HG02970 (cell line): Measurements from ENCODE around the gene DDIT3.
A peak's percentile ranks its signal among the peaks of the same experiment; 100 is the strongest.
"Not testable (repeated sequence)": the region's sequence is repeated elsewhere in the genome, so short reads cannot be mapped to it uniquely, and the experiment has no call there.

ENCODE experiments used
- ATAC-seq: cut with Tn5 transposase; IDR thresholded peaks from one replicate; pipeline ENCODE4 v1.9.1; 2021; ENCODE audit warnings: mild to moderate bottlenecking, moderate library complexity, moderate number of reproducible peaks; ENCODE audit not compliant: unreplicated experiment, low FRiP score

Gene DDIT3

DNA sequence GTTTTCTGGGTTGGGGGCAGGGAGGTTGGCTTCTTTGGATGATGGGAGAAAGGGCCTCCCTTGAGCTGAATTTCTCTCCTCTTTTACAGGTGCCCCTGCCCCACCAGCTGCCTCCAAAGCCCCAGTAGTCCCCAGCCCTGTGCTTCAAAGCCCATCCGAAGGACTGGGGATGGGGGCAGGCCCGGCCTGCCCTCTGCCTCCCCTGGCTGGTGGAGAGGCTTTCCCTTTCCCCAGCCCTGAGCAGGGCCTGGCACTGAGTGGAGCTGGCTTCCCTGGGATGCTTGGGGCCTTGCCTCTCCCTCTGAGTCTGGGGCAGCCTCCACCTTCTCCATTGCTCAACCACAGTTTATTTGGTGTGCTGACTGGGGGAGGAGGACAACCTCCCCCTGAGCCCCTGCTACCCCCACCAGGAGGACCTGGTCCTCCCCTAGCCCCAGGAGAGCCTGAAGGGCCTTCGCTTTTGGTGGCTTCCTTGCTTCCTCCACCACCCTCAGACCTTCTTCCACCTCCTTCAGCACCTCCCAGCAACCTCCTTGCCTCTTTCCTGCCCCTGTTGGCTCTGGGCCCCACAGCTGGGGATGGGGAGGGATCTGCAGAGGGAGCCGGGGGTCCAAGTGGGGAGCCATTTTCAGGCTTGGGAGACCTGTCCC lies 6.3 kb upstream of the DDIT3 start:
- ATAC-seq = no peak

DNA sequence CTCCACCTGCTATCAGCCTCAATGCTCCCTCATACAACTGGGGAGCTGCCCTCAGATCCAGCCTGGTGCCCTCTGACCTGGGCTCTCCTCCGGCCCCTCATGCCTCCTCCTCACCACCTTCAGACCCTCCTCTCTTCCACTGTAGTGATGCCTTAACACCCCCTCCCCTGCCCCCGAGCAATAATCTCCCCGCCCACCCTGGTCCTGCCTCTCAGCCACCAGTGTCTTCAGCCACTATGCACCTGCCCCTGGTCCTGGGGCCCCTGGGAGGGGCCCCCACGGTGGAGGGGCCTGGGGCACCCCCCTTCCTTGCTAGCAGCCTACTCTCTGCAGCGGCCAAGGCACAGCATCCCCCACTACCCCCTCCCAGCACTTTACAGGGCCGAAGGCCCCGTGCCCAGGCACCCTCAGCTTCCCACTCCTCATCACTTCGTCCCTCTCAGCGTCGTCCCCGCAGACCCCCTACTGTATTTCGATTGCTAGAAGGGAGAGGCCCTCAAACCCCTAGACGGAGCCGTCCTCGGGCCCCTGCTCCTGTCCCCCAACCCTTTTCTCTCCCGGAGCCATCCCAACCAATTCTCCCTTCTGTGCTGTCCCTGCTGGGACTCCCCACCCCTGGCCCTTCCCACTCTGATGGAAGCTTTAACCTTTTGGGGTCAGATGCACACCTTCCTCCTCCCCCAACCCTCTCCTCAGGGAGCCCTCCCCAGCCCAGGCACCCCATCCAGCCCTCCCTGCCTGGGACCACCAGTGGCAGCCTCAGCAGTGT lies 5.5 kb upstream of the DDIT3 start:
- no peak for ATAC-seq

DNA sequence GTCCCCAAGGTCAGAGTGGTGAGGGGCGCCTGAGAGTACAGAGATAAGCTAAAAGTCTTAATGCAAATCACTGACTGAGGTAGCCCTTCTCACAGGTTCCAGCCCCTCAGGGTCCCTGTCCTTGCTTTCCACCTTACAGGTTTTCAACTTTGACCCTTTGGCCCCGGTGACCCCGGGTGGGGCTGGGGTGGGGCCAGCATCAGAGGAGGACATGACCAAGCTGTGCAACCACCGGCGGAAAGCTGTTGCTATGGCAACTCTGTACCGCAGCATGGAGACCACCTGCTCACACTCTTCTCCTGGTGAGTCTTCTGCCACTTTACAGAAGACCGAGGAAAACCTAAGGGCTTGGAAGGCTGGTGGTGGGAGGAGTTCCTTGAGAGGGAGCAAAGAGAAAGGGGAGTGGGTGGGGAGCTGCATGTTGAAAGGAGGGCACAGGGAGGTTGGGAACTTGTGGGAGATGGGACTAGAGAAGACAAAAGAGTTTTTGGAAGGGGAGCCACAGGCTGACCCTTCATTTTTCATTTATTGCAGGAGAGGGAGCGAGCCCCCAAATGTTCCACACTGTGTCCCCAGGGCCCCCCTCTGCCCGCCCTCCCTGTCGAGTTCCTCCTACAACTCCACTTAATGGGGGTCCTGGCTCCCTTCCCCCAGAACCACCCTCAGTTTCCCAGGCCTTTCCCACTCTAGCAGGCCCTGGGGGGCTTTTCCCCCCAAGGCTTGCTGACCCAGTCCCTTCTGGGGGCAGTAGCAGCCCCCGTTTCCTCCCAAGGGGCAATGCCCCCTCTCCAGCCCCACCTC lies 4.7 kb upstream of the DDIT3 start:
- ATAC-seq = no peak

DNA sequence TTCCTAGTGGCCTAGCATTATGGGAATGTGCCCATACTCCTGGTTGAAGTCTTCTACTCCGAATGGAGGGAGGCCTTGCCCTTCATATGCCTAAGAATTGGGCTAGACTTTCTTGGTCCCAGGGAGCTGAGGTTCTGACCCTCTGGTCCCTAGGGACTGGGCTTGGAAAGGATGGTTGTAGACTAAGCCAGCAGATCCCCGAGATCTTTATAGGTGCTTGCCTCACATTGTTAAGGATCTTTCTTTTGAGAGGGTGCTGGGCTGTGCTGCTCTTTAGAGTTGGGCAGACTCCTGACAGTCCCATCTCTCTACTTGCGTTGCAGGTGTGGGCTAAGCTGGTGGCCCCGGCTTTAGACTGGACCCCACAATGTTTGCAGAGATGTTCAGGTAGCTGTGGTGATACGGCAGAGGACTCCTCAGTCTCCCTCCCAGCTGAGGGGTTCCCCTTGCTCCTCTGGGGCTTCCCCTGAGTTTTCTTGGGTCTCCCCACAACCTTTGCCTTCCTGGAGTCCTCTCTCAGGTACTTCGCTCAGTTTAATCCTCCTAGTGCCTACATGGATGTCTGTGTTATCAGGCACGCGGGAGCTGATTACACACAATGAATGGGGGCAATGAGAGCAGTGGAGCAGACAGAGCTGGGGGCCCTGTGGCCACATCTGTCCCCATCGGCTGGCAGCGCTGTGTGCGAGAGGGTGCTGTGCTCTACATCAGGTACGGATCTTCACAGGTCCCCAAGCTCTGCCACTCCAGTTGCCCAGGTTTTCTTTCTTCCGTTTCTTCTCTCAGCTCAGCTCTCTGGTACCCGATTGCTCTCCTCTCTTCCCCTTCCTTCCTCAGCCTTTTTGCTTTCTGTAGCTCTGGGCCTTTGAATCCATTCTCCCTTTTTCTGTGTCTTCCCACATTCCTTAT lies 3.6 kb upstream of the DDIT3 start:
- ATAC-seq = no peak

DNA sequence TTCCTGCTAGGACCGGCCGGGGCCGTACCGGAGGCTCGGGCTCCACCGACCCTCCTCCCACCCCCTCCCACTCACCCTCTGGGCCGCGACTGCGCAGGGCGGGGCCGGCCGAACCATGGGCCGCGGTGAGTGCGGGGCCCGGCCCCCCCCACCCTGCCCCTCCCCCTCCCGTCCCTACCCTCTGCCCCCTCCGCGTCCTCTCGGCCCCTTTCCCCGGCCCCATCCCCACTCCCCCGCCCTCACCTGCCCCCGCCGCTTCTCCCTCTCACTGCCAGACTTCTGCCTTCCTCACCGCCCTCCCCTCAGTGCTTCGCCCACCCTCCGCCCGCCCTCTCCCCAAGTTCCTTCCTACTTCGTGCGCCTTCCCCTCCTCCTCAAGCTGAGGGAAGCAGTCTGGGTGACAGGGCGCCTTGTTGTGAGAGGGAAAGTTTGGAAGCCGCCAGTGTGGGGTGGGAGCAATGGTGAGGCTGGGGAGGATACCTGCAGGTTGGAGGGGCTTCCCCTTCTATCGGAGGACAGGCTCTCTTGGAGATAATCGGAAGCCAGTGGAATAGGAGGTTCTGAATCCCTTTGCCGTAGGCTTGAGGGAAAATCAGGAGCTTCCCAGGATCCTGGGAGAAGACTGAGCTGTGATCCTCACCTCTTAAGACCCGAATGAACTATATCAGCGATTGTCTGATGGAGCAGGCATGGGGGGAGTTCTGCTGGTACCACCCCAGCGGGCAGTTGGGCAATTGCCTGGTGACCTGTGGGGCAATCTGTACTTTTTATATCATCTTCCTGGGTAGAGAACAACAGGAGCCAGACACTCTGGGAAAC lies 2.8 kb upstream of the DDIT3 start:
- ATAC-seq = no peak

DNA sequence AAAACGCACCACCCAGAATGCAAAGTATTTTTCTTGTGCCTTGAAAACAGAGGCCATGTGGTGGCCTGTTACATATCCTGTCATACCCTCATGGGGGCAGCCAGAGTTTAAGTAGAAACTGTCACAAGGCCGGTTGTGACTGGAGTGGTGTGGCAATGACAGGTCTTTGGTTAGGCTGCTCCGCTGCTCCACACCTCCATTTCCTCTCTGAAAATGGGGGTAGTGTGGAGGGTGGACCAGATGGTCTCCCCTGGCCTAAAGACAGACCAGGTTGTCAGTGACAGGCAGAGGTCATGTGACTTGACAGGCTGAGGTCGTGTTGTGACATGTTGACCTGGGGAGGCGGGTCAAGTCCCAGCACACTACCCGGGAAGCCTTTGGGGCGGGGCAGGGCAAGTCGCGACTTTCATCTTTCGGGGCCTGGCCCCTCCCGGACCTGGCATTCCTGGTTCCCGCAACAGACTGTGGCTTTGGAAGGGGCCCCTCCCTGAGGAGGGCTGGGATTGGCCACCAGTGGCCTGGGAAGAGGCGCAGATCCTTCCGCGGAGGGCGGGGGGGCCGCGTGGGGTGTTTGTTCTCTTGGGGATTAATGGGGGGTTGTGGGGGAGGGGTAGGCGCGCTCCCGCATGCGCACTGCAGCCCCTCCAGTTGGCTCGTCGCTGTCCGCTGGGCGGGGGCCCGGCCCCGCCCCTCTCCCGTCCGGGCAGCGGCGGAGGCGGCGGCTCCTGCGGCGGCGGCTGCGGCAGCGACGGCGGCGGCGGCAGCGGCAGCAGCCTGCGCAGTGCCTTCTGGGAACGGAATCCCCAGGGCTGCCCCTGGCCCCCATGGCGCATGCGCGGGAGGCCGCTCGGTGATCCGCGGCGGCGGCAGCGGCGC lies 1.9 kb upstream of the DDIT3 start, which contains the start of gene MBD6:
MBD6 (plus strand) TSS at position 814 of the 876 bp plus-strand sequence. CDS start 1,480 bp downstream, outside the sequence.
- peak; percentile 40 for ATAC-seq

DNA sequence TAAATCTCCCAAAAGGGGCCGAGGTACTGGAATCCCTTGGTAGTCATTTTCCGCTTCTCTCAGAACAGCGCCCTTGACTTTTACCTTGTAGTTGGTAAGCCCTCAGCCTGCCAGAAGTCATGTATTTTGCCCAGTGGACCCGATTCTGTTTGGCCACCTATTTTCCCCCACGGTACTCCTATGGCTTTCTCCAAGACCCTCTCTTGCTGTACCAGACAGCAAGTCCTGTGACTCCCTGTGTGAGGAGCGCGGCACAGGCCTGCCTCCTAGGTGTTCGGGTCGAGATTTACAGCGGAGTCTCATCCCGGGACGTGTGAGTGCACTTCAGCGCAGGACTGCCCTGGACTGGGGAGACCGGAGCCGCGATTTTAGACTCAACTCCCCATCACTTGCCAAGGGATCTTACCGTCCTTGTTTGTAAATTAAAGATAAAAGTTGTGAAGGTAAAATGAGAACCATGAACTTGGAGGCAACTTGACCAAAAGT lies 1.3 kb upstream of the DDIT3 start:
- no peak for ATAC-seq

DNA sequence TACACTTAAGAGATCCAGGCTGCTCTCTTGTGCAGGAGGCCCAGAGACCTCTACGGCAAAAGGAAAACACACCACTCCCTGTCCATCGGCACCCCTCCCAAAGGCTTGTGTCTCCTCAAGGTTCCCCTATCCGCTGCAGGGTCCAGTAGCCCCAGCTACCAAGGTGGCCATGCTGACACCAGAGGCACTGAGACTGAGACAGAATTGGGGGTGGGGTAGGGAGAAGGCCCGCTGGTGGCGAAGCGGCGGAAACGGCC lies 590 bp downstream of the DDIT3 start:
- peak; percentile 1 for ATAC-seq

DNA sequence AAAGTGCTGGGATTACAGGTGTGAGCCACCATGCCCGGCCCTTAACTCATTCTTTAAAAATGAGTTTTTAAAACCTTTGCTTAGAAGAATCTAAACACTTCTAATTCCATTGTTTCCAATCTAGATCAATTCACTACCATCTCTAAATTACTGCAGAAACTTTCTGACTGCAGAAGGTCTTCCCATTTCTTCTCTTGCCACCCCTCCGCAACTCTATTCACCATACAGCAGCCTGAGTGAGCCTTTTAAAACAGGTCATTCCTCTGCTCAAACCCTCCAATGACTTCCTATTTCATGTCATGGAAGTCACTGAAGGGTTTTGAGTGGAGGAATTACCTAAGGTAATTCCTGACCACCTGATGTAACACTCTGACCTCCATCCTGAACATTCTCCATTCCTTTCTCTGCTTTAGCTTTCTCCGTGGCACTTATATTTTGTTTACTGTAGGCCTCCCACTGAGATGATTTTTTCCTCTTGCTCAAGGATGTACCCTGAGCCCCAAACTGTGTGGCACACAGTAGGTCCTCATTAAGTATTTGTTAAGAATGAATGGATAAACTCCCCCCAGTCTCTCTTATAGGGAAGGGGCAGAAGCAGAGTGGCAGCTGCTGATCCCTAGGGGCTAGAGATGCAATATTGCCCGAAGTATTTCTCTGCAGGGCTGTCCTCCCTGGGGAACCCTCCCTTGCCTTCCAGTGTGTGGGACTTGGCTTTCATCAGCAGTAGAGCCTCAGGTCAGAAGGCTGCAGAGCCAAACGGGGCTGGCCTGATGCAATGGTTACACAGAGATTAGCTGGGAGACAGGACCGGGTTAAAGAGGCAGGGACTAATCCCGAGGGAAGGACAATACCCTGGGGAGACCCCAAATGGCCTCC lies 1.2 kb downstream of the DDIT3 start:
- no peak for ATAC-seq

DNA sequence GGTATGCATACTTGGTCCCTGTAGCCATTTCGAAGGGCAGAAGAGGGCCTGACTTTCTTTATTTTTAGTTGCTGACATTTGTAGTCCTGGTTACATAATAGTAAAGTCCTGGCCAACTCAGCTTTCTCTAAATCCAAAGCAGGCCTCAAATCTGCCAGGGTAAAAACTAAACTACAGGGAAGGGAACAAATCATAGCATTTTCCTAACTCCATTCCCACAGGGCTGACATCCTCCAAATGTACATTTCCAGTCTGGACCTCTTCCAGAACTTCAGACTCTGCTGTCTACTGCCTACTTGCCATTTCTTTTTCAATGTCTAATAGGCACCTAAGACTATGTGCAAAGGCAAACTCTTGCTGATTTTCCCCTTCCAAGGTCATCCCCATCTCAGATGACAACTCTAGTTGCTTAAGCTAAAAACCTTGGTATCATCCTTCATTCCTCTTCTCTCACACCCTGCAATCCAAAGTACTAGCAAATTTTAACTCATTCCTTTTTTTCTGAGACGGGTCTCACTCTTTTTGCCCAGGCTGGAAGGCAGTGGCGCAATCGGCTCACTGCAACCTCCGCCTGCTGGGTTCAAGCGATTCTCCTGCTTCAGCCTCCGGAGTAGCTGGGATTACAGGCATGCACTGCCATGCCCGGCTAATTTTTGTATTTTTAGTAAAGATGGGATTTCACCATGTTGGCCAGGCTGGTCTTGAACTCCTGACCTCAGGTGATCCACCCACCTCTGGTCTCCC lies 2.0 kb downstream of the DDIT3 start:
- ATAC-seq = no peak

DNA sequence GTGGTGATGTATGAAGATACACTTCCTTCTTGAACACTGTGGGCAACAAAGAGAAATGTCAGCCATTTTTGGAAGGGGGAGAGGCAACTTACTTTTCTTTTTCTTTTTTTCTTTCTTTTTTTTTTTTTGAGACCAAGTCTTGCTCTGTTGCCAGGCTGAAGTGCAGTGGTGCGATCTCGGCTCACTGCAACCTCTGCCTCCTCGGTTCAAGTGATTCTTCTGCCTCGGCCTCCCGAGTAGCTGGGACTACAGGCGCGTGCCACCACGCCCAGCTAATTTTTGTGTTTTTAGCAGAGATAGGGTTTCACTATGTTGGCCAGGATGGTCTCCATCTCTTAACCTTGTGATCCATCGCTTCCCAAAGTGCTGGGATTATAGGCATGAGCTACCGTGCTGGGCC lies 2.6 kb downstream of the DDIT3 start:
- ATAC-seq = not testable (repeated sequence)

DNA sequence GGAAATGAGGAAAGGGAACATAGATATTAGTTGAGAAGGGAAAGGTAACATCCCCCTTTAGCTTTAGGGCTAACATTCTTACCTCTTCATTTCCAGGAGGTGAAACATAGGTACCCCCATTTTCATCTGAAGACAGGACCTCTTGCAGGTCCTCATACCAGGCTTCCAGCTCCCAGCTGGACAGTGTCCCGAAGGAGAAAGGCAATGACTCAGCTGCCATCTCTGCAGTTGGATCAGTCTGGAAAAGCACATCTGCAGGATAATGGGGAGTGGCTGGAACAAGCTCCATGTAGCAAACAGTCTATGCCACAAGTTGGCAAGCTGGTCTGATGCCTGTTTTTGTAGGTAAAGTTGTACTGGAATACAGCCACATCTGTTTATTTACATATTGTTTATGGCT lies 3.1 kb downstream of the DDIT3 start:
- no peak for ATAC-seq

DNA sequence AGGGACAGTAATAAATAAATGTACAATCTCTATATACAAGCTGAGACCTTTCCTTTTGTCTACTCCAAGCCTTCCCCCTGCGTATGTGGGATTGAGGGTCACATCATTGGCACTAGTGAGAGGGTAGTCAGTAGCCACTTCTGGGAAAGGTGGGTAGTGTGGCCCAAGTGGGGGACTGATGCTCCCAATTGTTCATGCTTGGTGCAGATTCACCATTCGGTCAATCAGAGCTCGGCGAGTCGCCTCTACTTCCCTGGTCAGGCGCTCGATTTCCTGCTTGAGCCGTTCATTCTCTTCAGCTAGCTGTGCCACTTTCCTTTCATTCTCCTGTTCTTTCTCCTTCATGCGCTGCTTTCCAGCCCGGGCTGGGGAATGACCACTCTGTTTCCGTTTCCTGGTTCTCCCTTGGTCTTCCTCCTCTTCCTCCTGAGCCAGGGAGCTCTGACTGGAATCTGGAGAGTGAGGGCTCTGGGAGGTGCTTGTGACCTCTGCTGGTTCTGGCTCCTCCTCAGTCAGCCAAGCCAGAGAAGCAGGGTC lies 3.6 kb downstream of the DDIT3 start:
- no peak for ATAC-seq

DNA sequence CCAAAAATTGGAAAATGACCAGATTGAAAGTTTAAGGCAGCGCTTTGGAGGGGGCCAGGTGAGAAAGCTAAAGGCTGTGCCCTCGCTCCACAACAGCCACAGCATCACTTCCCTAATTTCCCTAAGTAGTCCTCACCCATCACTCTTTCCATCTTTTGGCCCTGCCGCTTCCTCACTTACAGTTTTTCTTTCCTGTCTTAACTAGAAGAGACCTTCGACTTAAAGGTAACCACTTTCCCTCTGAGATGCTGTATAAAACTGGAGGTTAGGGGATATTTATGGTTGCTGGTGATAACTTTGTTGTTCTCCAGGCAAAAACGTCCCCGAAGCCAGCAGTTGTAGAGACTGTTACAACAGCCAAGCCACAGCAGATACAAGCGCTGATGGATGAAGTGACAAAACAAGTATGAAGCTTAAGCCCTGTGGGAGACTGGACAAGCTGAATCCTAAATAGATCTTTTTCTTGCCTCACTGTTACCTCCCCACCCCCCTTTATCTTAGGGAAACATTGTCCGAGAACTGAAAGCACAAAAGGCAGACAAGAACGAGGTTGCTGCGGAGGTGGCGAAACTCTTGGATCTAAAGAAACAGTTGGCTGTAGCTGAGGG lies 4.3 kb downstream of the DDIT3 start:
- no peak for ATAC-seq

DNA sequence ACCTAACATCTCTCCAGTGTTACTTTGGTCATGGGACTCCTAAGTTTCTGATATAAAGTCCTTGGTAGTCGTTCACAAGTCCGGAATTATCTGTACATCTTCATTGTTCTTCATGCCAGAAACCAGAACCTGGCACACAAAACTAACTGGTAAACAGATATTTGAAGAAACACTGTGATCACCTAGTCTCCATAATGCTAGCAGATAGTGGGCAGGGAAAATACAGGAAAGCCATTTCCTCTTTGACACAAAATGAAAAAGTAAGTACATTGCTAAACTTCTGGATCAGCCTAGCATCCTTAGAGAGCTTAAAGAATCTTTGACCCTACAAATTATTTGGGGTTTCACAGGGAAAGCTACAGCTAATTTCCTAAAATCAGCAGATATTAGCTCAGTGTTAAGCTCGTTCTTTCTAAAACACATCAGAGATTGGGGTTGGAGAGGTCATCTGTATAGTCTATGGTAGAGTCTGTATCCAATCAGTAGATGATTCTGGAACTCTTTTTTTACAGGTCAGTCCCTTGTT lies 4.8 kb downstream of the DDIT3 start:
- ATAC-seq = no peak
